ENCODE results near the gene MXRA8.

The MXRA8 gene

DNA sequence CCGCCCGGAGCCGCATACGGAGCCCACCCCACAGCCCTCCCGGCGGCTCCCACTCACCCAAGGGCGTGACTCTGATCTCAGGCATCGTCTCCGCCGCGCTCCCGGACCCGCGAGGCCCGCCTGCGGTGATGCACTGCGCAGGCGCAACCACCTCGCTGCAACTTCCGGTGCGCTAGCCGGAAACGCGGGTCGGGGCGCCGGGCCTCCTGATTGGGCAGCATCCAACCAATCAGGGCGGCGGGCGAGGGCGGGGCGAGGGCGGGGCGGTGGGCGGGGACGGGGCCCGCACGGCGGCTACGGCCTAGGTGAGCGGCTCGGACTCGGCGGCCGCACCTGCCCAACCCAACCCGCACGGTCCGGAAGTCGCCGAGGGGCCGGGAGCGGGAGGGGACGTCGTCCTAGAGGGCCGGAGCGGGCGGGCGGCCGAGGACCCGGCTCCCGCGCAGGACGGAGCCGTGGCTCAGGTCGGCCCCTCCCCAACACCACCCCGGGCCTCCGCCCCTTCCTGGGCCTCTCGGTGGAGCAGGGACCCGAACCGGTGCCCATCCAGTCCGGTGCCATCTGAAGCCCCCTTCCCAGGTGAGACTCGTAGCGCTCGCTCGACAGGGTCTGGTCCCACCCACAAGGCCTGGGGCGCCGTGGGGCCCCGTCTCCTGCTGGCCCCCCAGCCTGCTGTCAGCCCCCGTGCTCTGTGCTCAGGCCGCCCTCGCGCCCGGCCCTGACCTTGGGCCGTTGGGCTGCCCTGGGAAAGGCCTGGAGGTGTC lies 33.6 kb downstream of the MXRA8 start, which contains the start of the genes CPTP and INTS11:
Gene CPTP (plus strand): TSS at position 279 of the 764 bp plus-strand sequence. CDS start 2,109 bp downstream, outside the sequence.
Gene INTS11 (minus strand): TSS at position 137 of the 764 bp plus-strand sequence. CDS start 52 bp downstream, at position 85.
- DNase-seq (ENCODE audit: low read depth) = peak; percentile 37
- peak within 1 kb of the TSS; percentile 89 for H3K4me3 ChIP-seq (ENCODE audit: control insufficient read depth, low read depth, low read length)
- TF ChIP-seq, protein P1, sequence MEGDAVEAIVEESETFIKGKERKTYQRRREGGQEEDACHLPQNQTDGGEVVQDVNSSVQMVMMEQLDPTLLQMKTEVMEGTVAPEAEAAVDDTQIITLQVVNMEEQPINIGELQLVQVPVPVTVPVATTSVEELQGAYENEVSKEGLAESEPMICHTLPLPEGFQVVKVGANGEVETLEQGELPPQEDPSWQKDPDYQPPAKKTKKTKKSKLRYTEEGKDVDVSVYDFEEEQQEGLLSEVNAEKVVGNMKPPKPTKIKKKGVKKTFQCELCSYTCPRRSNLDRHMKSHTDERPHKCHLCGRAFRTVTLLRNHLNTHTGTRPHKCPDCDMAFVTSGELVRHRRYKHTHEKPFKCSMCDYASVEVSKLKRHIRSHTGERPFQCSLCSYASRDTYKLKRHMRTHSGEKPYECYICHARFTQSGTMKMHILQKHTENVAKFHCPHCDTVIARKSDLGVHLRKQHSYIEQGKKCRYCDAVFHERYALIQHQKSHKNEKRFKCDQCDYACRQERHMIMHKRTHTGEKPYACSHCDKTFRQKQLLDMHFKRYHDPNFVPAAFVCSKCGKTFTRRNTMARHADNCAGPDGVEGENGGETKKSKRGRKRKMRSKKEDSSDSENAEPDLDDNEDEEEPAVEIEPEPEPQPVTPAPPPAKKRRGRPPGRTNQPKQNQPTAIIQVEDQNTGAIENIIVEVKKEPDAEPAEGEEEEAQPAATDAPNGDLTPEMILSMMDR (IDR thresholded peaks at IDR 0.05; ENCODE audit: control insufficient read depth, insufficient read depth, low read depth, low read length, missing control alignments) = no peak

DNA sequence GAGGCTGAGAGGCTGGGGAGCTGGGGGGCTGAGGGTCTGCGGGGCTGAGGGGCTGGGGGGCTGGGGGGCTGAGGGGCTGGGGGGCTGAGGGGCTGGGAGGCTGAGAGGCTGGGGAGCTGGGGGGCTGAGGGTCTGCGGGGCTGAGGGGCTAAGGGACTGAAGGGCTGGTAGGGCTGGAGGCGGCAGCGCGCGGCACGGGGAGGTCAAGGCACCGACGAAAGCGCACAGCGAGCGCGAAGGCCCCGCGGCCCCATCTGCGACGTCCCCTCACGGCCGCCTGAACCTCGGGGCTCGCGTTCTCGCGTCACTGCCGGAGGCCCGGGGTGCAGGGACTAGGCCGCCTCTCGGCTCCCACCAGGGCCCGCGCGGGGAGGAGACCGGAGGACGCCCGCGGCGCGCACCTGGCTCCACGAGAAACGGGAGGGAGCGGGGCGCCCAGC lies 34.3 kb downstream of the MXRA8 start:
- H3K4me3 ChIP-seq (ENCODE audit: control insufficient read depth, low read depth, low read length) = peak overlapping the region; percentile 49
- TF ChIP-seq, protein P1 (IDR thresholded peaks at IDR 0.05; ENCODE audit: control insufficient read depth, insufficient read depth, low read depth, low read length, missing control alignments) = no peak
- DNase-seq (ENCODE audit: low read depth) = no peak

DNA sequence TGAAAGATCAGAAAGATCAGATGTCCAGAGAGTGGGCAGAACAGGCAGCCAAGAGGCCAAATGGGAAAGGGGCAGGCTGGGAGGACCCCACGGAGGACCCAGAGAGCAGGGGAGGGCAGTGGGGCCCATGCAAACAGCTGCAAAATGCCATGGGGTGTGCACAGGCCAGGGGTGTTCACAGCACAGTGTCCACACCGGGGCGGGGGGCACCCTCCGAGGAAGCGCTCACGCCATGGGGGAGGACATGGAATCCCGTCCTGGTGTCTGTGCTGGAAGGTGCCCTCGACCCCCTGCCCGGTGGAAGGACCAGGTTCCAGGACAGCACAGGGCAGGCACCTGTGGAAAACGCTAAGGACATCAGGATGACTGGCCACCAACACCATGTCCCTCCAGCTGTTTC lies 35.4 kb downstream of the MXRA8 start:
- TF ChIP-seq, protein P1 (IDR thresholded peaks at IDR 0.05; ENCODE audit: control insufficient read depth, insufficient read depth, low read depth, low read length, missing control alignments) = no peak
- H3K4me3 ChIP-seq (ENCODE audit: control insufficient read depth, low read depth, low read length) = no peak overlapping the region

DNA sequence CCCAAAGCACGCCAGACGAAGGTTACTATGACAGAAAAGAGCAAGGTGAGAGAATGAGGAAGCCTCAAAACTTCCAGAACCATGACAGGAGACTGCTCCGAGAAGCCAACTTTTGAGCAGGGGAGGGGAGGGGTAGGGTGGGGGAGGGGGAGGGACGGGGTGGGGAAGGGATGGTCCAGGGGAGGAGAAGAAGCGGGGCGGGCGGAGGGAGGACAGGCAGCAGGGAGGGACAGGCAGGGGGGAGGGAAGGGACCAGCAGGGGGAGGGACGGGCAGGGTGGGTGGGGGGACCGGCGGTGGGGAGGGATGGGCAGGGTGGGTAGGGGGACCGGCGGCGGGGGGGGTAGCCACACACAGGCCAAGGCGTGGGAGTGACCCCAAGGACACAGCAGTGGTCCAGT lies 35.9 kb downstream of the MXRA8 start:
- DNase-seq (ENCODE audit: low read depth) = no peak
- H3K4me3 ChIP-seq (ENCODE audit: control insufficient read depth, low read depth, low read length) = no peak overlapping the region
- TF ChIP-seq, protein P1 (IDR thresholded peaks at IDR 0.05; ENCODE audit: control insufficient read depth, insufficient read depth, low read depth, low read length, missing control alignments) = no peak

More for the DNA sequence above, 35.4 kb downstream of the MXRA8 start:
- no peak for DNase-seq (ENCODE audit: low read depth)

DNA sequence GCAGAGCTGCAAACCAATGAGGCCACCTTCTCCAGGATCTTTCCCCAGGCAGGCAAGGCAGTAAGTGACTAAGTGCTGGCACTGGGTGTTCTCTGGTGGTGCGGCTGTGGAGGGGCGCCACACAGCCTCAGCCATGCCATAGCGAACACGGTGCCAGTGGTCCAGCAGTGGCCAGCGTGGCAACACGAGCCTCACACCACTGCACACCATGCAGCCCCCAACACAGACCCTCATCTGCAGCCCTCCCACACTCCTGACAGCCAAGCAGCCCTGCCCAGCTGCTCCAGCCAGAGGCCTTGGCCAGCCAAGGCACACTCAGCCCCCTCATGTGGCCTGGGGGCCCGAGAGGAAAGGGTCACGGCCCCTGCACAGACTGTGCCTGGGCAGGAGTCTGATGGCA lies 36.9 kb downstream of the MXRA8 start:
- TF ChIP-seq, protein P1 (IDR thresholded peaks at IDR 0.05; ENCODE audit: control insufficient read depth, insufficient read depth, low read depth, low read length, missing control alignments) = no peak
- no peak for DNase-seq (ENCODE audit: low read depth)
- no peak overlapping the region for H3K4me3 ChIP-seq (ENCODE audit: control insufficient read depth, low read depth, low read length)

DNA sequence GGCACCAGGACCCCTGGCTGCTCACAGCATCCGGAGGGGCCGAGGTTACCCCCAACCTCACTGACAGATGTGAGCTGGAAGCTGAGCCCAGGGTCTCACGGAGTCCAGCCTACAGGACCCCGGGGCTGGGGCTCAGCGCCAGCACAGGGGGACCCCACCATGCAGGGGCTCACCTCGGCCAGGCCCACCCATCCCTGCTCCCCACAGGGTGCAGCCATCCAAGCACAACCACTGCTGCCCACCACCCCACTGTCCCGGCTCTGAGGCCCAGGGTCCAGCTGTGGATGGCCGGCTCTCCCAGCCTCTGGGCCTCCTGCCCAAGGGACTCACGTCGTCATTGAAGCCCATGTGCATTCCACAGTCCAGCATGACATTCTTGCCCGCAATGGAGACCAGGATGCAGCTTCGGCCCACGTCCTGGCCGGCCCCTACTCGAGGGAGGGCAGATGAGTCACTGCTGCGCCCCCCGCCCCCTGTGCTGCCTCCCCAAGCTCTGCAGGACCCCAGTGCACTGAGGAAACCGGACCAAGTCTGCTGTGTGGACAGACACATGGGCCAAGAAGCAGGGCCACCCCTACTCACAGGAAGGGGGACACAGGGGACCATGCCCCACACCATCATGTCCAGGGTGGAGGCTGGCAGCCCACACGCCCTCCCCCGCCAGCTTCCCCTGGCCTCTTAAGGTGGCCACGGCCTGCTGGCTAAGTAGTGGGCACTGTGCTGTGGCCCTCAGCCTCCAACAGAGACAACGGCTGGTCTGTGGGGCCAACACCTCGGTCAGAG lies 37.5 kb downstream of the MXRA8 start:
- TF ChIP-seq, protein P1 (IDR thresholded peaks at IDR 0.05; ENCODE audit: control insufficient read depth, insufficient read depth, low read depth, low read length, missing control alignments) = no peak
- H3K4me3 ChIP-seq (ENCODE audit: control insufficient read depth, low read depth, low read length) = no peak overlapping the region
- DNase-seq (ENCODE audit: low read depth) = no peak
